ENCODE measurements around the gene SH3TC1.

Gene SH3TC1

GRCh38 chr4:8229331-8229975, 30.4 kb downstream of the SH3TC1 start:
- no peak for DNase-seq (ENCODE audit: low read depth)
- TF ChIP-seq POLR2A (IDR thresholded peaks at IDR 0.05; ENCODE audit: extremely low read depth, insufficient read length) (no peak), CTCF (IDR thresholded peaks at IDR 0.05; ENCODE audit: low read depth, low read length) (no peak), MYC (IDR thresholded peaks at IDR 0.05; ENCODE audit: low read depth, low read length) (no peak), MAX (IDR thresholded peaks at IDR 0.05; ENCODE audit: low read depth, low read length) (no peak)
- H3K4me3 ChIP-seq (ENCODE audit: low read depth, low read length), result no peak overlapping the region

DNA sequence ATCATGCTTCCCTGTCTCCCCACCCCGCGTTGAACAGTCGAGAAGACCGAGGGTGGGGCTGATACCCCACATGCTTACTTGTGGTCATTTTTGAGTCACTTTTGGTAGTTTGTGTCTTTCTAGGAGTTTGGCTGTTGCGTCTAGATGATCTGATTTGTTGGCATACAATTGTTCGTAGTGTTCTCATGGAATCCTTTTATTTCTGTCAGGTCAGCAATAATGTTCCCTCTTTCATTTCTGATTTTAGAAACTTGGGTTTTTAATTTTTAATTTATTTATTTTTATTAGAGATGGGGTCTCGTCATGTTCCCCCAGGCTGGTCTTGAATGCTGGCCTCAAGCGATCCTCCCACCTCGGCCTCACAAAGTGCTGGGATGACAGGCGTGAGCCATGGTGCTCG, 30.9 kb downstream of the SH3TC1 start:
- TF ChIP-seq MYC (IDR thresholded peaks at IDR 0.05; ENCODE audit: low read depth, low read length), result no peak
- H3K4me3 ChIP-seq (ENCODE audit: low read depth, low read length), result no peak overlapping the region
- no peak for DNase-seq (ENCODE audit: low read depth)

GRCh38 chr4:8230891-8231290, 31.8 kb downstream of the SH3TC1 start:
- TF ChIP-seq MAX (IDR thresholded peaks at IDR 0.05; ENCODE audit: low read depth, low read length) (no peak), POLR2A (IDR thresholded peaks at IDR 0.05; ENCODE audit: extremely low read depth, insufficient read length) (no peak), CTCF (IDR thresholded peaks at IDR 0.05; ENCODE audit: low read depth, low read length) (no peak), MYC (IDR thresholded peaks at IDR 0.05; ENCODE audit: low read depth, low read length) (no peak)
- no peak for DNase-seq (ENCODE audit: low read depth)
- H3K4me3 ChIP-seq (ENCODE audit: low read depth, low read length), result no peak overlapping the region

GRCh38 chr4:8231551-8232049, 32.5 kb downstream of the SH3TC1 start:
- no peak for DNase-seq (ENCODE audit: low read depth)
- H3K4me3 ChIP-seq (ENCODE audit: low read depth, low read length), result no peak overlapping the region
- no peak for TF ChIP-seq MAX (IDR thresholded peaks at IDR 0.05; ENCODE audit: low read depth, low read length)
- no peak for TF ChIP-seq CTCF (IDR thresholded peaks at IDR 0.05; ENCODE audit: low read depth, low read length)
- no peak for TF ChIP-seq MYC (IDR thresholded peaks at IDR 0.05; ENCODE audit: low read depth, low read length)
- TF ChIP-seq POLR2A (IDR thresholded peaks at IDR 0.05; ENCODE audit: extremely low read depth, insufficient read length), result no peak

DNA sequence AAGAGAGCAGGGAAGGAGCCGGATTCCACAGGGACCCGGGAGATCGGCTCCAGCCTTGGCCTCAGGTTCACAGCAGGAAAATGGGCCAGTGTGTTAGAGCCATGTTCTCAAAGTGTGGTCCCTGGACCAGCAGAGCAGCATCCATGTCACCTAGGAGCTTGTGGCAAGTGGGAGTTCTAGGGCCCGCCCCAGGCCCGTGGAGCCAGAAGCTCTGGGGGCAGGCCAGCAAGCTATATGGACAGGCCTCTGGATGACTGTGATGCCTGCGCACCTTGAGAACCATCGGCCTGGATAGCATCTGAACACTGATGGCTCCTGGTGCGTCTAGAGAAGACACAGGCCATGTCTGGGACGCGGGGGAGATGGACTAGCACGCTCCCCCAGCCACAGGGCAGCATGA, 33.7 kb downstream of the SH3TC1 start:
- H3K4me3 ChIP-seq (ENCODE audit: low read depth, low read length), result no peak overlapping the region
- no peak for DNase-seq (ENCODE audit: low read depth)
- TF ChIP-seq CTCF (IDR thresholded peaks at IDR 0.05; ENCODE audit: low read depth, low read length), result no peak
- TF ChIP-seq MAX (IDR thresholded peaks at IDR 0.05; ENCODE audit: low read depth, low read length), result no peak
- TF ChIP-seq POLR2A (IDR thresholded peaks at IDR 0.05; ENCODE audit: extremely low read depth, insufficient read length), result no peak
- TF ChIP-seq MYC (IDR thresholded peaks at IDR 0.05; ENCODE audit: low read depth, low read length), result no peak

- no peak for DNase-seq (ENCODE audit: low read depth)
- TF ChIP-seq POLR2A (IDR thresholded peaks at IDR 0.05; ENCODE audit: extremely low read depth, insufficient read length), result no peak
- H3K4me3 ChIP-seq (ENCODE audit: low read depth, low read length), result no peak overlapping the region
Observed at GRCh38 chr4:8233672-8234484, 34.8 kb downstream of the SH3TC1 start.
